HG02610 (cell line): ENCODE results near the gene ATP6AP2.

Source experiments
- ATAC-seq: cut with Tn5 transposase; IDR thresholded peaks from one replicate; pipeline ENCODE4 v1.9.1; 2021; ENCODE audit warnings: mild to moderate bottlenecking, moderate library complexity; ENCODE audit not compliant: unreplicated experiment

The ATP6AP2 gene

DNA sequence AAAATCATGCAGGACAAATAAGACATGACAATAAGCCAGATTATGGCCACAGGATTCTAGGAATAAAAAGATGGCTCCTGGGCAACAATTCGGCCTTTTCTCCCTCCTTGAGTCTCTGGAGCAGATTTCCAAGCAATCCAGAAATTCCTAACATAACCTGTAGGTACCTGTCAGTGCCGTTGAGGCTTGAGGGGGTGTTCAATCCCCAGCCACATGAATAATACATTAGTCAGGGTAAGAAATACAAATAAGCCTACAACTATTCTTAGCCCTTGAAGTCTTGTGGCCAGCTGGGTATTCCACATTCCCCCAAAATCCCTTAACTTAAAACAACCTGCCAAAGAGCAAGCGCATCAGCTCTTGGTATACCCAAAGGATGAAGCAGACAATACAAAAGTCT is 56.9 kb downstream of the ATP6AP2 start:
- no peak for ATAC-seq

GRCh38 chrX:40644176-40644575 is 63.4 kb downstream of the ATP6AP2 start:
- no peak for ATAC-seq

- ATAC-seq = peak; percentile 44
Measured at GRCh38 chrX:40644821-40645358, 64.1 kb downstream of the ATP6AP2 start.

- peak; percentile 11 for ATAC-seq
Measured at GRCh38 chrX:40646489-40647306, 65.9 kb downstream of the ATP6AP2 start.

DNA sequence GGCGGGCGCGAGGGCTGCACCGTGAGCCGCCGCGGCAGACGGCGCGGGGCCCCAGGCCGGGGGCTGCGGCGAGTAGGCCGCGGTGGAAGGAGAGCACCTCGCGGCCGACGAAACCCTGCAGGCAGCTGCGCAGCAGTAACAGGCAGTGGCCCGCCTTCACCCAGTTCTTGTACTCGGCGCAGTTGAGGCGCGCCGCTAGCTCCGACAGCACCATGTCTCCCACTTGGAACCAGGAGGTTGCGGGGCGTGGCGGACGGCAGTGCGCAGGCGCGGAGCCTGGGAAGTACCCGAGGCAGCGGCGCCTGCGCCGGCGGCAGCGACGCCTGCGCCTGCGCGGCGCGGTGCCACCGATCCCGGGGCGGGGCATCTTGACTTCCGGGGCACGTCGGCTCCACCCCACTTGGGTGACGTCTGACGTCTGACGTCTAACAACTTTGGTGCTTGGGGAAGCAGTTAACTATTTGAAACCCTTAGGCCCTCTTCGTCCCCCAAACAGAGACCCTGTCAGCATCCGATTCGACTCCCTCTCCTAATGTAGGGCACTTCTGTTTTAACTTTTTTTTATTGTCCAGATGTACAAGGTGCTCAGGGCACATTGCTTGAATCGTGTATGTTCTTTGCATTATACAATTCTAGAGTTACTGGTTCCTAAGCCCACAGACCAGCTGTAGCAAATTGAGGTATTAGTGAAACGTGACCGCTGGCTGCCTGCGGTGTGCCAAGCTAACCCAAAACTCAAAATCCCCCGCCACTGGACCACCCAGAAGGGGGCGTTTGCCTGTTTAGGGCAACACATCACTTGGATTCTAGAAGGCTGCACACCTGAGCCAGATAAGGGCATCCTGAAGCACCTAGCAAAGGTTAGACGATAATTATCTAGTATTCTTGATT is 66.8 kb downstream of the ATP6AP2 start, which contains the start of gene CXorf38:
TSS of gene CXorf38 (minus strand) at position 255 of the 891 bp plus-strand sequence. CDS start at position 214, 41 bp downstream.
- peak; percentile 72 for ATAC-seq

DNA sequence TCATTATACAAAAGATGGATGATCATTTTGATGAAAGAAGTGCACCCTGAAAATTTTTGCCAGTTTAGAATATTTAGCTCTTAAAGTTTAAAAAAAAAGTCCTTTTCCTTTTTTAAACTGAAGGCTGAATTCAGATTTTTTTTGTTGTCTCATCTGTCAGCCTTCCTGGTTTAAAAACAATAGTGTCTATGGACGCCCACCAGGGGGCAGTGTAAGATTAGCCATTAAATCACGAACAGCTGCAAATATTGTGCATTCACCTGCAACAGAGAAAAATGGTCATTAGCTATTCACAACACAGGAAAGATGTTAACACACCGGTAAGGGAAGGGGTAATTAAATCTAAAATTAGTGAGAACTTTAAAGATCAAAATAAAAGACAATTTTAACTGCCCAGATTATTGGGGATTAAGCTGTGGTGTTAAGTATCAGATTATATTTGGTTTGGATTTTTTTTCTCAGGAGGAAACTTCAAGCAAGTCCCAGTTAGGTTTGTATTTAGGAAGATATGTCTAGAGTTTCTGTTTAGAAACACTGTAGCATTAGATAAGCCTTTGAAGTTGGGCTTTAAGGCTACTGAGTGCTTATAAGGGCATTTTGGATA is 71.0 kb downstream of the ATP6AP2 start:
- no peak for ATAC-seq

GRCh38 chrX:40652664-40653063 is 71.9 kb downstream of the ATP6AP2 start:
- no peak for ATAC-seq

DNA sequence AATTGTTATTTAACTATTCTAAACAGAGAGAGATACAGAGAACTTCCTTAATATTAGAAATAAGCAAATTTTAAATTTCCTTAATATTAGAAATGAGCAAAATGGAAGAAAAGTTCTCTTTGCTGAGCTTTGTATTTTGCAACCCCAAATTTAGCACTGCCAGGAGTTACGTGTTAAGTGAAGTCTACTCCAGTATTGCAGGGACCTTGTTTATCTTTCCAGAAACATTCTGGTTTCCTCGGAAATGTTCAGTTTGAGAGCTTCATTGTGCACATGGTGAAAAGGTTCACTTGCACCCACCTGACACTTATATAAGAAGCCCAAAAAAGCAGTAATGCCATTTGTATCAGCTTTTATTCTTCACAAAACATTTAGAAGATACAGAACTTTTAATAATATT is 72.8 kb downstream of the ATP6AP2 start:
- no peak for ATAC-seq
